A673 (cell line): ENCODE data around the gene EZH1. TPM values are rescaled to one million over a fixed set of nuclear protein-coding genes. Genes with fewer than 3 reads are reported as not detected.

Source experiments
- BruUV-seq: library from RNA; stranded (reverse); fragments of 400-500 nt; replicated peaks from 2 replicates; lab custom pipeline; 2021; lab: Mats Ljungman, UMichigan
- CTCF ChIA-PET: fragments of 300-600 bp; sonication (Branson Sonifier 250); formaldehyde crosslinking; loops from one replicate; lab custom pipeline; 2022; ENCODE audit warnings: antibody characterized with exemption; lab: Charles Lee
- POLR2A ChIA-PET: fragments of 300-600 bp; sonication (Branson Sonifier 250); formaldehyde crosslinking; loops from one replicate; lab custom pipeline; 2022; ENCODE audit warnings: antibody characterized with exemption; ENCODE audit not compliant: low non-redundant PET; lab: Charles Lee
- DNase-seq: peaks from one replicate; pipeline ENCODE4 v3.0.0-alpha.2; 2015; ENCODE audit warnings: low spot score
- H3K27ac ChIP-seq: fragments of 200-600 bp; sonication (generic); 2 replicates; pipeline ENCODE4 v1.5.1; 2016; ENCODE audit warnings: mixed run types, low read depth, mild to moderate bottlenecking, mixed read lengths, antibody characterized with exemption, low read length; ENCODE audit not compliant: poor library complexity, severe bottlenecking
- H3K27me3 ChIP-seq: fragments of 200-600 bp; sonication (generic); replicated peaks from 2 replicates; pipeline ENCODE4 v1.6.1; 2017; ENCODE audit warnings: mixed run types, low read depth, mild to moderate bottlenecking, mixed read lengths, antibody characterized with exemption, low read length; ENCODE audit not compliant: insufficient read depth, poor library complexity
- H3K36me3 ChIP-seq: fragments of 200-600 bp; sonication (generic); 2 replicates; pipeline ENCODE4 v1.6.1; 2016; ENCODE audit warnings: mixed run types, mild to moderate bottlenecking, mixed read lengths, antibody characterized with exemption, low read length; ENCODE audit not compliant: insufficient read depth, poor library complexity, severe bottlenecking
- H3K4me1 ChIP-seq: fragments of 200-600 bp; sonication (generic); 2 replicates; pipeline ENCODE4 v1.6.1; 2017; ENCODE audit warnings: mixed run types, mild to moderate bottlenecking, mixed read lengths, antibody characterized with exemption, low read length; ENCODE audit not compliant: insufficient read depth, poor library complexity, severe bottlenecking
- H3K4me3 ChIP-seq: fragments of 200-600 bp; sonication (generic); 2 replicates; pipeline ENCODE4 v1.5.1; 2016; ENCODE audit warnings: low read depth, mixed run types, mild to moderate bottlenecking, mixed read lengths, low read length; ENCODE audit not compliant: poor library complexity, severe bottlenecking
- H3K9me3 ChIP-seq: fragments of 200-600 bp; sonication (generic); 2 replicates; pipeline ENCODE4 v1.6.1; 2016; ENCODE audit warnings: mixed run types, low read depth, mild to moderate bottlenecking, mixed read lengths, antibody characterized with exemption, low read length; ENCODE audit not compliant: poor library complexity, severe bottlenecking
- CTCF ChIP-seq: fragments of 300-800, 200-600 bp; sonication (generic); conservative IDR thresholded peaks from 2 replicates; pipeline ENCODE4 v1.5.1; 2017; ENCODE audit warnings: low read depth, mild to moderate bottlenecking, antibody characterized with exemption, low read length, moderate library complexity, mixed read lengths
- EZH2 ChIP-seq: fragments of 200-600 bp; sonication (generic); IDR thresholded peaks from 2 replicates; pipeline ENCODE4 v1.6.1; 2017; ENCODE audit warnings: borderline replicate concordance, low read depth, mild to moderate bottlenecking, mixed read lengths, antibody characterized with exemption, low read length; ENCODE audit not compliant: poor library complexity, severe bottlenecking
- intact Hi-C: fragments of 100-400 bp; cut with micrococcal nuclease; formaldehyde crosslinking; loops from one replicate; pipeline ENCODE4 v1.10.0; 2022; ENCODE audit not compliant: unreplicated experiment
- total RNA-seq: library from RNA; stranded (reverse); gene quantifications from 2 replicates; pipeline ENCODE4 v1.2.3, GENCODE V29; 2021

Gene EZH1
- total RNA-seq, 1 experiment from 2014 or later, result 16.4 TPM

- intact Hi-C loops, result loop anchor here (5.0 kb wide), 1 partner anchor 184 kb away; the partner anchor contains the start of gene PSMC3IP
- Histone ChIP-seq H3K27me3 (no peaks in the 10 kb centered on the region), H3K9me3 (no peaks in the 10 kb centered on the region), H3K4me3 (peak within 1 kb of the TSS; percentile 40), H3K36me3 (no peaks in the 10 kb centered on the region), H3K4me1 (no peaks in the 10 kb centered on the region), H3K27ac (no peak within 1 kb of the TSS)
- TF ChIP-seq CTCF (no peak), EZH2 (no peak)
- peak; percentile 19 for DNase-seq
- POLR2A ChIA-PET, result no interaction called here
- CTCF ChIA-PET, result no interaction called here
- BruUV-seq, result no TSS peak
Measured at GRCh38 chr17:42760652-42761581, 16.1 kb upstream of the EZH1 start, which contains the start of gene RAMP2. RAMP2 (plus strand) TSS chr17:42761227; CDS start chr17:42761262, 35 bp downstream.

- H3K4me1 ChIP-seq, result no peaks in the 10 kb centered on the region
- no peak for DNase-seq
- TF ChIP-seq CTCF (no peak), EZH2 (no peak)
- POLR2A ChIA-PET, result no interaction called here
- CTCF ChIA-PET, result no interaction called here
- BruUV-seq, result no TSS peak
- H3K27me3 ChIP-seq, result no peaks in the 10 kb centered on the region
- H3K9me3 ChIP-seq, result no peaks in the 10 kb centered on the region
- H3K4me3 ChIP-seq, result no peak overlapping the region
- no peak overlapping the region for H3K27ac ChIP-seq
- no peaks in the 10 kb centered on the region for H3K36me3 ChIP-seq
- intact Hi-C loops, result loop anchor here (5.0 kb wide), 1 partner anchor 183 kb away; the partner anchor contains the start of gene PSMC3IP
Measured at GRCh38 chr17:42759982-42760651, 15.3 kb upstream of the EZH1 start.

- intact Hi-C loops, result no loop called here
Measured at GRCh38 chr17:42754782-42755181, 9.9 kb upstream of the EZH1 start.

More at GRCh38 chr17:42754782-42755181, 9.9 kb upstream of the EZH1 start:
- CTCF ChIA-PET, result no interaction called here
- TF ChIP-seq EZH2, result no peak
- no peak for TF ChIP-seq CTCF
- no peak overlapping the region for H3K27ac ChIP-seq
- no peaks in the 10 kb centered on the region for H3K36me3 ChIP-seq
- POLR2A ChIA-PET, result no interaction called here
- H3K9me3 ChIP-seq, result no peaks in the 10 kb centered on the region
- no peak for DNase-seq
- no peaks in the 10 kb centered on the region for H3K4me1 ChIP-seq
- BruUV-seq, result no TSS peak
- H3K27me3 ChIP-seq, result no peaks in the 10 kb centered on the region
- no peak overlapping the region for H3K4me3 ChIP-seq
